Measurements from ENCODE around the gene ZNF768. TPM values are rescaled to one million over a fixed set of nuclear protein-coding genes. Genes with fewer than 3 reads are reported as not detected.

Gene ZNF768
- total RNA-seq, 1 donor from 2014 or later = 45.6 TPM

DNA sequence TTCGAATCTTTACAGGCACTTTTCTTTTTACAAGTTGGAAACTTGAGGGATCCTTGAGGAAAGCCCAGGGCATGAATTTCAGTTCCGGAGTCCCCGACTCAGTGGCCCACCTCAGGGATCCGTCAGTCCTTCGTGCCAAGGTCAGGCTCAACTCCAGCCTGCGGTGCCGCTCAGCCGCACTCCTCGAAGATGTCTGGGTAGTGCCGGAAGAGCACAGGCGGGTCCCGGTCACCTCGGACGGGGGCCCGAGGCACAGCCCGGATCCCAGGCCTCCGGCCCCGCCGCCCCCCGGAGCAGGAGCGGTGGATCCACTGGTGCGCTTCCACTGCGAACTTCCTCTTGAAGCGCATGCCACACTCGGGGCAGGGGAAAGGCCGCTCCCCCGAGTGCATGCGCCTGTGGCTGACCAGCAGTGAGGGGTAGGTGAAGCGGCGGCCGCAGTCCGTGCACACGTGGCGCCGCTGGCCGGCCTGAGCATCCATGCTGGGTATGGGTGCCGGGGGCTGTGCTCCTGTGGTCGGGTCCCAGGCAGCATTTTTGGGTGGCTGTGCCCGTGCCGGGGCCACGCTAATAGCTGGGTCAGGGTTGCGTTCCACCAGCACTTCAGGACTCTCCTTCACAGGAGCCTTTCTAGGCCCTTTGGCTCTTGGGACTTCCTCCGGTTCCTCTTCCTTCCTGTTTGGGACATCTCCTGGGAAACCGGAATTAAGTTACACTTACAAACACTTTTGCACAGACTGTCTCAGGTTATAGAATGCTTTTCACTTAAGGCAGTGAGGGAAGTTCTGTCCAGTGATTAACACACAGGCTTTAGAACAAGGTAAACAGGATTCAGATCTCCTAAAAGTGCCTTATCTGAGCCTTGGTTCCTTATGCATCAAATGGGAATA, 43.6 kb upstream of the ZNF768 start:
- Mint-ChIP-seq H3K27ac (ENCODE audit: unreplicated experiment) (peak overlapping the region; percentile 67), H3K36me3 (ENCODE audit: unreplicated experiment) (no peaks in the 10 kb centered on the region), H3K4me1 (ENCODE audit: low read depth, unreplicated experiment) (peaks cover 27% of the 10 kb centered on the region), H3K9me3 (ENCODE audit: unreplicated experiment) (peaks cover 21% of the 10 kb centered on the region), H3K4me3 (ENCODE audit: unreplicated experiment) (peak overlapping the region; percentile 89), H3K27me3 (ENCODE audit: unreplicated experiment) (peaks cover 12% of the 10 kb centered on the region)
- TF ChIP-seq CTCF (IDR thresholded peaks at IDR 0.05; ENCODE audit: partially characterized antibody, unreplicated experiment) = no peak
- no peak for DNase-seq

DNA sequence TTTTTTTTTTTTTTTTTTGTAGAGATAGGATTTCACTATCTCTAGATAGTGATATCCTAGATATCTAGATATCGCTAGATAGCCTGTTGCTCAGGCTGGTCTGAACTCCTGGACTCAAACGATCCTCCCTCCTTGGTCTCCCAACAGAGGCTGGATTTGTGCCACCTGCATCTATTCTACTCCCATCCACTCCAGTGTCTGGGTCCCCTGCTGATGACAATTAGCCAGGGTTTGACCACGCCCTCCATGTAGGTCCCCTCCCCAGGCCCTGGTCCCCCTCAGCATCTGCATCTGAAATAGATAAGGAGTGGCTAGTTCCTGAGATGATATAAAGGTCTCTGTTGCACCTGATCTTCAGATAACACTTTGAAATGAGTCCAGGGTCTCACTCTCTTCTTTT, 42.9 kb upstream of the ZNF768 start:
- Mint-ChIP-seq H3K9me3 (ENCODE audit: unreplicated experiment) (peaks cover 21% of the 10 kb centered on the region), H3K4me3 (ENCODE audit: unreplicated experiment) (no peak overlapping the region), H3K36me3 (ENCODE audit: unreplicated experiment) (no peaks in the 10 kb centered on the region), H3K27me3 (ENCODE audit: unreplicated experiment) (peaks cover 12% of the 10 kb centered on the region), H3K4me1 (ENCODE audit: low read depth, unreplicated experiment) (peaks cover 29% of the 10 kb centered on the region), H3K27ac (ENCODE audit: unreplicated experiment) (no peak overlapping the region)
- DNase-seq = no peak
- no peak for TF ChIP-seq CTCF (IDR thresholded peaks at IDR 0.05; ENCODE audit: partially characterized antibody, unreplicated experiment)

- H3K9me3 Mint-ChIP-seq (ENCODE audit: unreplicated experiment) = peaks cover 16% of the 10 kb centered on the region
- TF ChIP-seq CTCF (IDR thresholded peaks at IDR 0.05; ENCODE audit: partially characterized antibody, unreplicated experiment) = no peak
- peaks cover 12% of the 10 kb centered on the region for H3K27me3 Mint-ChIP-seq (ENCODE audit: unreplicated experiment)
- no peaks in the 10 kb centered on the region for H3K36me3 Mint-ChIP-seq (ENCODE audit: unreplicated experiment)
- peak overlapping the region; percentile 30 for H3K4me3 Mint-ChIP-seq (ENCODE audit: unreplicated experiment)
- H3K4me1 Mint-ChIP-seq (ENCODE audit: low read depth, unreplicated experiment) = peaks cover 29% of the 10 kb centered on the region
- DNase-seq = no peak
- H3K27ac Mint-ChIP-seq (ENCODE audit: unreplicated experiment) = no peak overlapping the region
Observed at GRCh38 chr16:30567991-30568638, 41.7 kb upstream of the ZNF768 start.

DNA sequence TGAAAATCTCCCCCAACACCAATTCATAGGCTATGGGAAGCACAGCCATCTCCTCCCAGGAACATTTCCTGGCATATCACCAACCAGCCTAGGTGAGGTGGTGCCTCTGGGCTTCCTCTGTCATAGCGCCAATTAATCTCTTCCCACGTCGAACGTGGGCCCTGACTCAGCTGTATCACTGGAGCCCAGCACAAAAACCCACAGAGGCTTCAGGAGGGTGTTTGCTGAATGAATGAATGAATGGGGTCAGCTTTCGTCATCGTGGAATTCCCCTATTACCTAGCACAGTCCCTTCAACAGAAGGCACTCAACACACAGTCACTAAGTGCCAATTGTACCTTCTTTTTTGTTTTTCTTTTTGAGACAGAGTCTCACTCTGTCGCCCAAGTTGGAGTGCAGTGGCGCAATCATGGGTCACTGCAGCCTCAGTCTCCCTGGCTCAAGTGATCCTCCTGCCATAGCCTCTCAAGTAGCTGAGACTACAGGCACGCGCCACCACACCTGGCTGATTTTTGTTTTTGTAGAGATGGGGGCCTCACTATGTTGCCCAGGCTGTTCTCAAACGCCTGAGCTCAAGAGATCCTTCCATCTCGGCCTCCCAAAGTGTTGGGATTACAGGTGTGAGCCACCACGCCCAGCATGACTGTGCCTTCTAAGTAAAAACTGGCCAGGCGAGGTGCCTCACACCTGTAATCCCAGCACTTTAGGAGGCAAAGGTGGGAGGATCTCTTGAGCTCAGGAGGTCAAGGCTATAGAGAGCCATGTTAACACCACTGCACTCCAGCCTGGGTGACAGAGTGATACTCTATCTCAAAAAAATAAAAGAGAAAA, 41.0 kb upstream of the ZNF768 start:
- no peaks in the 10 kb centered on the region for H3K36me3 Mint-ChIP-seq (ENCODE audit: unreplicated experiment)
- H3K4me1 Mint-ChIP-seq (ENCODE audit: low read depth, unreplicated experiment) = peaks cover 29% of the 10 kb centered on the region
- H3K4me3 Mint-ChIP-seq (ENCODE audit: unreplicated experiment) = peak overlapping the region; percentile 30
- no peak for DNase-seq
- peaks cover 14% of the 10 kb centered on the region for H3K27me3 Mint-ChIP-seq (ENCODE audit: unreplicated experiment)
- peak overlapping the region; percentile 97 for H3K27ac Mint-ChIP-seq (ENCODE audit: unreplicated experiment)
- TF ChIP-seq CTCF (IDR thresholded peaks at IDR 0.05; ENCODE audit: partially characterized antibody, unreplicated experiment) = no peak
- H3K9me3 Mint-ChIP-seq (ENCODE audit: unreplicated experiment) = peaks cover 16% of the 10 kb centered on the region
